Stimulated activated naive CD8-positive, alpha-beta T cell treated with anti-CD3 and anti-CD28 coated beads, Interleukin-15, Interleukin-2, amounts not matched to agents 100 ng/mL and 50 ng/mL, for 24 hours (primary cell): ENCODE results near the gene CTNND2.
"Not testable (repeated sequence)": the region's sequence is repeated elsewhere in the genome, so short reads cannot be mapped to it uniquely, and the experiment has no call there.

ENCODE experiments used
- H3K27ac Mint-ChIP-seq: one replicate; pipeline ENCODE4 v1.8.0; 2021; ENCODE audit warnings: mild to moderate bottlenecking, mixed read lengths
- H3K27me3 Mint-ChIP-seq: one replicate; pipeline ENCODE4 v1.8.0; 2021; ENCODE audit warnings: mixed read lengths
- H3K36me3 Mint-ChIP-seq: one replicate; pipeline ENCODE4 v1.8.0; 2021; ENCODE audit warnings: low read depth, mixed read lengths
- H3K4me1 Mint-ChIP-seq: one replicate; pipeline ENCODE4 v1.8.0; 2021; ENCODE audit warnings: low read depth, mixed read lengths
- H3K4me3 Mint-ChIP-seq: one replicate; pipeline ENCODE4 v1.8.0; 2021; ENCODE audit warnings: mild to moderate bottlenecking, mixed read lengths
- H3K9me3 Mint-ChIP-seq: one replicate; pipeline ENCODE4 v1.8.0; 2021; ENCODE audit warnings: mixed read lengths

Gene CTNND2

GRCh38 chr5:11084111-11084510, 820.1 kb downstream of the CTNND2 start:
- Mint-ChIP-seq H3K27ac (no peak overlapping the region), H3K4me3 (no peak overlapping the region), H3K27me3 (no peaks in the 10 kb centered on the region), H3K36me3 (no peaks in the 10 kb centered on the region), H3K9me3 (no peaks in the 10 kb centered on the region), H3K4me1 (no peaks in the 10 kb centered on the region)

GRCh38 chr5:11082404-11082945, 821.8 kb downstream of the CTNND2 start:
- no peaks in the 10 kb centered on the region for H3K9me3 Mint-ChIP-seq
- H3K27ac Mint-ChIP-seq: no peak overlapping the region
- no peaks in the 10 kb centered on the region for H3K4me1 Mint-ChIP-seq
- peaks cover 3% of the 10 kb centered on the region for H3K27me3 Mint-ChIP-seq
- no peaks in the 10 kb centered on the region for H3K36me3 Mint-ChIP-seq
- no peak overlapping the region for H3K4me3 Mint-ChIP-seq

GRCh38 chr5:11076945-11077613, 827.2 kb downstream of the CTNND2 start:
- Mint-ChIP-seq H3K4me1 (no peaks in the 10 kb centered on the region), H3K36me3 (no peaks in the 10 kb centered on the region), H3K27me3 (peaks cover 8% of the 10 kb centered on the region), H3K9me3 (no peaks in the 10 kb centered on the region), H3K27ac (no peak overlapping the region), H3K4me3 (no peak overlapping the region)

GRCh38 chr5:11075035-11075805, 829.0 kb downstream of the CTNND2 start:
- Mint-ChIP-seq H3K4me1 (no peaks in the 10 kb centered on the region), H3K27ac (no peak overlapping the region), H3K9me3 (peaks cover 4% of the 10 kb centered on the region), H3K36me3 (no peaks in the 10 kb centered on the region), H3K27me3 (peaks cover 8% of the 10 kb centered on the region), H3K4me3 (no peak overlapping the region)

GRCh38 chr5:11072568-11072967, 831.7 kb downstream of the CTNND2 start:
- Mint-ChIP-seq H3K27me3 (peaks cover 12% of the 10 kb centered on the region), H3K9me3 (peaks cover 14% of the 10 kb centered on the region), H3K4me1 (no peaks in the 10 kb centered on the region), H3K27ac (no peak overlapping the region), H3K36me3 (no peaks in the 10 kb centered on the region), H3K4me3 (no peak overlapping the region)

GRCh38 chr5:11072076-11072475, 832.2 kb downstream of the CTNND2 start:
- H3K4me3 Mint-ChIP-seq: no peak overlapping the region
- H3K9me3 Mint-ChIP-seq: peaks cover 14% of the 10 kb centered on the region
- no peak overlapping the region for H3K27ac Mint-ChIP-seq
- H3K4me1 Mint-ChIP-seq: no peaks in the 10 kb centered on the region
- H3K27me3 Mint-ChIP-seq: peaks cover 10% of the 10 kb centered on the region
- H3K36me3 Mint-ChIP-seq: no peaks in the 10 kb centered on the region

GRCh38 chr5:11069041-11069440, 835.2 kb downstream of the CTNND2 start:
- H3K4me1 Mint-ChIP-seq: no peaks in the 10 kb centered on the region
- no peaks in the 10 kb centered on the region for H3K36me3 Mint-ChIP-seq
- no peak overlapping the region for H3K4me3 Mint-ChIP-seq
- peaks cover 14% of the 10 kb centered on the region for H3K9me3 Mint-ChIP-seq
- peaks cover 10% of the 10 kb centered on the region for H3K27me3 Mint-ChIP-seq
- H3K27ac Mint-ChIP-seq: no peak overlapping the region

GRCh38 chr5:11065723-11066122, 838.5 kb downstream of the CTNND2 start:
- H3K27ac Mint-ChIP-seq, H3K4me3 Mint-ChIP-seq, H3K4me1 Mint-ChIP-seq, H3K36me3 Mint-ChIP-seq: not testable (repeated sequence)
- Mint-ChIP-seq H3K9me3 (peaks cover 14% of the 10 kb centered on the region), H3K27me3 (peaks cover 10% of the 10 kb centered on the region)

- Mint-ChIP-seq H3K4me3 (no peak overlapping the region), H3K27ac (no peak overlapping the region), H3K9me3 (peaks cover 7% of the 10 kb centered on the region), H3K27me3 (peaks cover 10% of the 10 kb centered on the region), H3K36me3 (no peaks in the 10 kb centered on the region), H3K4me1 (no peaks in the 10 kb centered on the region)
Observed at GRCh38 chr5:11064763-11065450, 839.3 kb downstream of the CTNND2 start.

GRCh38 chr5:11062397-11062796, 841.8 kb downstream of the CTNND2 start:
- Mint-ChIP-seq H3K9me3 (no peaks in the 10 kb centered on the region), H3K27me3 (peaks cover 4% of the 10 kb centered on the region), H3K36me3 (no peaks in the 10 kb centered on the region), H3K4me1 (no peaks in the 10 kb centered on the region), H3K4me3 (no peak overlapping the region), H3K27ac (no peak overlapping the region)

- Mint-ChIP-seq H3K27me3 (no peaks in the 10 kb centered on the region), H3K9me3 (no peaks in the 10 kb centered on the region), H3K4me1 (no peaks in the 10 kb centered on the region), H3K27ac (no peak overlapping the region), H3K36me3 (no peaks in the 10 kb centered on the region), H3K4me3 (no peak overlapping the region)
Observed at GRCh38 chr5:11056560-11056959, 847.7 kb downstream of the CTNND2 start.

GRCh38 chr5:11054014-11054413, 850.2 kb downstream of the CTNND2 start:
- Mint-ChIP-seq H3K27me3 (peaks cover 5% of the 10 kb centered on the region), H3K4me1 (no peaks in the 10 kb centered on the region), H3K9me3 (no peaks in the 10 kb centered on the region), H3K36me3 (no peaks in the 10 kb centered on the region), H3K27ac (no peak overlapping the region), H3K4me3 (no peak overlapping the region)

GRCh38 chr5:11052871-11053270, 851.4 kb downstream of the CTNND2 start:
- Mint-ChIP-seq H3K27me3 (peaks cover 5% of the 10 kb centered on the region), H3K9me3 (no peaks in the 10 kb centered on the region), H3K36me3 (no peaks in the 10 kb centered on the region), H3K4me1 (no peaks in the 10 kb centered on the region), H3K27ac (no peak overlapping the region), H3K4me3 (no peak overlapping the region)

- no peaks in the 10 kb centered on the region for H3K9me3 Mint-ChIP-seq
- peaks cover 5% of the 10 kb centered on the region for H3K27me3 Mint-ChIP-seq
- H3K27ac Mint-ChIP-seq: no peak overlapping the region
- H3K36me3 Mint-ChIP-seq: no peaks in the 10 kb centered on the region
- no peak overlapping the region for H3K4me3 Mint-ChIP-seq
- H3K4me1 Mint-ChIP-seq: no peaks in the 10 kb centered on the region
Observed at GRCh38 chr5:11050596-11051304, 853.5 kb downstream of the CTNND2 start.
